Esophagus squamous epithelium (tissue), 5 donors: ENCODE measurements around the gene NQO1. TPM values are rescaled to one million over a fixed set of nuclear protein-coding genes. Genes with fewer than 3 reads are reported as not detected.
A peak's percentile ranks its signal among the peaks of the same experiment; 100 is the strongest.

Experiments used
- DNase-seq: peaks from one replicate; lab custom pipeline; 2025; lab: John Stamatoyannopoulos, UW
- H3K27ac ChIP-seq, 4 donors: fragments of 200-600 bp; sonication (generic); one replicate each; pipeline ENCODE4 v1.5.1; 2016 to 2019; ENCODE audit warnings: mild to moderate bottlenecking in 1 of 4
- H3K27me3 ChIP-seq, 4 donors: fragments of 200-600 bp; sonication (generic); 1 replicate in 3 of 4; 2 replicates in 1 of 4; pipeline versions ENCODE4 v1.5.1 to v1.6.0; 2017 to 2021; ENCODE audit warnings: antibody characterized with exemption in 1 of 4
- H3K36me3 ChIP-seq, 3 donors: fragments of 200-600 bp; sonication (generic); one replicate each; pipeline ENCODE4 v1.5.1; 2016 to 2019
- H3K4me1 ChIP-seq, 3 donors: fragments of 200-600 bp; sonication (generic); one replicate each; pipeline ENCODE4 v1.5.1; 2017 to 2019
- H3K4me3 ChIP-seq, 4 donors: fragments of 200-600 bp; sonication (generic); 1 replicate in 3 of 4; 2 replicates in 1 of 4; pipeline ENCODE4 v1.5.1; 2016 to 2019; ENCODE audit warnings: mild to moderate bottlenecking in 2 of 4, moderate library complexity in 1 of 4
- H3K9me3 ChIP-seq, 3 donors: fragments of 200-600 bp; sonication (generic); one replicate each; pipeline ENCODE4 v1.5.1; 2016 to 2019
- CTCF ChIP-seq, 6 experiments: fragments of 450-650 bp in 4 of 6; fragments of 200-600 bp in 2 of 6; sonication (generic) in 2 of 6; IDR thresholded peaks; one replicate each; pipeline ENCODE4 v1.5.1; 2016 to 2019; ENCODE audit warnings: antibody characterized with exemption in 6 of 6, mild to moderate bottlenecking in 4 of 6, moderate library complexity in 4 of 6
- POLR2A ChIP-seq, 4 donors: fragments of 450-650 bp; IDR thresholded peaks; one replicate each; pipeline ENCODE4 v1.6.1; 2017; ENCODE audit warnings: antibody characterized with exemption in 4 of 4, mild to moderate bottlenecking in 4 of 4, moderate library complexity in 3 of 4
- WGBS, 2 donors: methylation state at CpG; one replicate each; pipeline ENCODE4 v1.1.5; 2018; 5-methylcytosine and 5-hydroxymethylcytosine counted together
- intact Hi-C: fragments of 100-400 bp; cut with DNase I; formaldehyde crosslinking; loops from one replicate; pipeline ENCODE4 v1.15.0; 2022
- total RNA-seq, 4 donors: library from RNA; depleted of rRNA; stranded (reverse); fragments of >200 nt; gene quantifications; one replicate each; pipeline ENCODE4 v1.1.0, GENCODE V29; 2016
- donor health status: DM: yes; HTN: yes; CAD: no.

Gene NQO1
- total RNA-seq, 4 donors from 2014 or later: 152 to 442 (median 247) TPM

GRCh38 chr16:69725480-69726312 is 664 bp downstream of the NQO1 start:
- intact Hi-C loops: no loop called here
- Histone ChIP-seq H3K4me1 (peaks cover 14 to 53% (median 26%) of the 10 kb centered on the region in 3 donors), H3K36me3 (peaks cover 0 to 9% (median 0%) of the 10 kb centered on the region in 3 donors), H3K27ac (peak overlapping the region; percentile 86 to 94 (median 90)), H3K9me3 (no peaks in the 10 kb centered on the region), H3K4me3 (peak overlapping the region; percentile 46 to 74 (median 56)), H3K27me3 (no peaks in the 10 kb centered on the region)
- DNase-seq: no peak
- TF ChIP-seq CTCF (IDR thresholded peaks at IDR 0.05): no peak
- 64 to 72% methylated on average over 30 of the region's 32 CpGs for WGBS, 2 donors

GRCh38 chr16:69724981-69725479 is 1.3 kb downstream of the NQO1 start:
- Histone ChIP-seq H3K9me3 (no peaks in the 10 kb centered on the region), H3K4me3 (peak overlapping the region; percentile 46 to 74 (median 56)), H3K27ac (peak overlapping the region; percentile 86 to 94 (median 90)), H3K36me3 (peaks cover 0 to 9% (median 0%) of the 10 kb centered on the region in 3 donors), H3K4me1 (peaks cover 14 to 53% (median 26%) of the 10 kb centered on the region in 3 donors), H3K27me3 (no peaks in the 10 kb centered on the region)
- TF ChIP-seq POLR2A (IDR thresholded peaks at IDR 0.05) (no peak), CTCF (IDR thresholded peaks at IDR 0.05) (no peak)
- no peak for DNase-seq
- WGBS, 2 donors: 31 to 56% methylated on average over 5 of the region's 6 CpGs
- intact Hi-C loops: no loop called here

- intact Hi-C loops: no loop called here
- WGBS, 2 donors: 61 to 83% methylated on average over 2 of the region's 2 CpGs
- Histone ChIP-seq H3K27ac (peak overlapping the region; percentile 86 to 94 (median 90)), H3K36me3 (peaks cover 0 to 14% (median 0%) of the 10 kb centered on the region in 3 donors), H3K9me3 (no peaks in the 10 kb centered on the region), H3K4me3 (peak overlapping the region; percentile 46 to 74 (median 56)), H3K4me1 (peaks cover 14 to 53% (median 26%) of the 10 kb centered on the region in 3 donors), H3K27me3 (no peaks in the 10 kb centered on the region)
- no peak for DNase-seq
- TF ChIP-seq CTCF (IDR thresholded peaks at IDR 0.05) (no peak), POLR2A (IDR thresholded peaks at IDR 0.05) (no peak)
These were observed 1.9 kb downstream of the NQO1 start for GRCh38 chr16:69724414-69724873.

GRCh38 chr16:69721441-69721957 is 4.9 kb downstream of the NQO1 start:
- DNase-seq: no peak
- TF ChIP-seq CTCF (IDR thresholded peaks at IDR 0.05) (no peak), POLR2A (IDR thresholded peaks at IDR 0.05) (no peak)
- peaks cover 4 to 35% (median 14%) of the 10 kb centered on the region in 3 donors for H3K4me1 ChIP-seq
- H3K27ac ChIP-seq: no peak overlapping the region
- H3K9me3 ChIP-seq: no peaks in the 10 kb centered on the region
- intact Hi-C loops: no loop called here
- H3K27me3 ChIP-seq: no peaks in the 10 kb centered on the region
- no peak overlapping the region for H3K4me3 ChIP-seq
- H3K36me3 ChIP-seq: peaks cover 3 to 41% (median 6%) of the 10 kb centered on the region in 3 donors
- WGBS, 2 donors: 87 to 92% methylated on average over 6 of the region's 6 CpGs
